ENCODE data around the gene PGLYRP4.

- TF ChIP-seq SUZ12 (IDR thresholded peaks at IDR 0.05; ENCODE audit: extremely low read depth, insufficient read depth, insufficient read length) (no peak), YY1 (IDR thresholded peaks at IDR 0.05; ENCODE audit: insufficient read depth, insufficient read length) (no peak)
These were observed 12.0 kb downstream of the PGLYRP4 start for GRCh38 chr1:153336650-153337049.
